HepG2 (cell line): ENCODE measurements around the gene PSMA7.

ENCODE experiments used
- BRCA1 ChIP-seq: sonication (generic); formaldehyde crosslinking; IDR thresholded peaks from 2 replicates; pipeline ENCODE4 v1.4.0; 2020; ENCODE audit warnings: missing genetic modification reagents
- BRD4 ChIP-seq: sonication (generic); formaldehyde crosslinking; IDR thresholded peaks from 2 replicates; pipeline ENCODE4 v1.4.0; 2020; ENCODE audit warnings: missing genetic modification reagents
- FLYWCH1 ChIP-seq: sonication (generic); formaldehyde crosslinking; IDR thresholded peaks from 2 replicates; pipeline ENCODE4 v1.8.1; 2023; ENCODE audit warnings: mild to moderate bottlenecking, missing genetic modification reagents
- HDAC6 ChIP-seq: fragments of 200-600 bp; sonication (generic); IDR thresholded peaks from 2 replicates; pipeline ENCODE4 v1.7.0; 2017; ENCODE audit warnings: mild to moderate bottlenecking, antibody characterized with exemption, low read length, low read depth
- HNRNPL ChIP-seq: fragments of 200-400 bp; formaldehyde crosslinking; IDR thresholded peaks from 2 replicates; pipeline ENCODE4 v1.6.1; 2017; ENCODE audit warnings: mild to moderate bottlenecking, low read depth, low read length
- NFE2L1 ChIP-seq: sonication (generic); formaldehyde crosslinking; IDR thresholded peaks from 2 replicates; pipeline ENCODE4 v1.4.0; 2020; ENCODE audit warnings: missing genetic modification reagents, mild to moderate bottlenecking, borderline replicate concordance
- NR1H2 ChIP-seq: sonication (generic); formaldehyde crosslinking; IDR thresholded peaks from 2 replicates; pipeline ENCODE4 v1.8.1; 2022; ENCODE audit warnings: low read depth, missing genetic modification reagents, borderline replicate concordance
- POLR2A ChIP-seq, 2 experiments: IDR thresholded peaks; 2 replicates each; pipeline ENCODE4 v1.6.1; 2011; ENCODE audit warnings: low read depth in 2 of 2, low read length in 2 of 2, mild to moderate bottlenecking in 1 of 2, moderate library complexity in 1 of 2; ENCODE audit not compliant: insufficient read depth in 1 of 2
- ZBTB26 ChIP-seq: IDR thresholded peaks from 2 replicates; pipeline ENCODE4 v1.6.1; 2016; ENCODE audit warnings: missing compliant biosample characterization, missing genetic modification reagents, borderline replicate concordance
- ZNF772 ChIP-seq: sonication (generic); formaldehyde crosslinking; IDR thresholded peaks from 2 replicates; pipeline ENCODE4 v1.5.0; 2020; ENCODE audit warnings: mild to moderate bottlenecking, missing genetic modification reagents
- ZNF792 ChIP-seq: IDR thresholded peaks from 2 replicates; pipeline ENCODE4 v1.6.1; 2016

DNA sequence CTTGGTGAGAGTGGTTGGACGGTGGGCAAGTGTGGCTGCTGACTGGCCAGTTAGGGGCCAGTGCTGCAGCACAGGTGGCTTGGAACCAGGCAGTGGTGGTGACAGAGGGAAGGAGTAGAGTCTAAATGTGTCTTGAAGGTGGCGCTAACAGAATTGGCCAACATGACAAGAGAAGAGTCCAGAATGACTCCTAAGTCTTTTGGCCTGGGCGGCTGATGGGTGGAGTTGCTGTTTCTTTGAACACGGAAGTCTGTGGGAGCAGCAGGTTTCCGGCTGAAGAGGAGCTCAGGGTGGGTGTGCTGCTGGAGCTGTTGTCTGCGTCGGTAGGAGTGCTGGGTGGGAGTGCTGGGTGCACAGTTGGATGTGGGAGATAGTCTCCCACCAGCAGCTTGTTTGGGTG lies 10.8 kb downstream of the PSMA7 start:
- TF ChIP-seq FLYWCH1 (CRISPR knock-in tag), result no peak
- TF ChIP-seq BRCA1, result no peak
- no peak for TF ChIP-seq BRD4
- no peak for TF ChIP-seq ZNF772 (CRISPR knock-in tag)
- no peak for TF ChIP-seq ZNF792
- no peak for TF ChIP-seq HNRNPL
- no peak for TF ChIP-seq ZBTB26 (CRISPR knock-in tag)
- no peak for TF ChIP-seq NR1H2
- TF ChIP-seq NFE2L1, result no peak
- no peak for TF ChIP-seq HDAC6
- TF ChIP-seq POLR2A (IDR thresholded peaks at IDR 0.05; ENCODE audit: insufficient read depth in 1 of 2, low read depth in 2 of 2, low read length in 2 of 2), result no peak
